T-helper 2 cell treated with Interferon-gamma antibody and Interleukin-4, amounts not matched to agents 5 μg/mL and 100 μg/mL, for 36 hours (primary cell): Measurements from ENCODE around the gene BRAF.
"Not testable (repeated sequence)": the region's sequence is repeated elsewhere in the genome, so short reads cannot be mapped to it uniquely, and the experiment has no call there.

Experiments used
- DNase-seq: peaks from one replicate; pipeline ENCODE4 v3.0.0; 2021; ENCODE audit warnings: low spot score
- H3K27ac Mint-ChIP-seq: one replicate; pipeline ENCODE4 v1.8.0; 2021; ENCODE audit warnings: mild to moderate bottlenecking, mixed read lengths
- H3K27me3 Mint-ChIP-seq: one replicate; pipeline ENCODE4 v1.8.0; 2021; ENCODE audit warnings: low read depth, mixed read lengths
- H3K36me3 Mint-ChIP-seq: one replicate; pipeline ENCODE4 v1.8.0; 2021; ENCODE audit warnings: low read depth, mixed read lengths
- H3K4me1 Mint-ChIP-seq: one replicate; pipeline ENCODE4 v1.8.0; 2021; ENCODE audit warnings: low read depth, mixed read lengths
- H3K4me3 Mint-ChIP-seq: one replicate; pipeline ENCODE4 v1.8.0; 2022; ENCODE audit warnings: mild to moderate bottlenecking, moderate library complexity, mixed read lengths
- H3K9me3 Mint-ChIP-seq: one replicate; pipeline ENCODE4 v1.8.0; 2021; ENCODE audit warnings: mixed read lengths

BRAF gene

DNA sequence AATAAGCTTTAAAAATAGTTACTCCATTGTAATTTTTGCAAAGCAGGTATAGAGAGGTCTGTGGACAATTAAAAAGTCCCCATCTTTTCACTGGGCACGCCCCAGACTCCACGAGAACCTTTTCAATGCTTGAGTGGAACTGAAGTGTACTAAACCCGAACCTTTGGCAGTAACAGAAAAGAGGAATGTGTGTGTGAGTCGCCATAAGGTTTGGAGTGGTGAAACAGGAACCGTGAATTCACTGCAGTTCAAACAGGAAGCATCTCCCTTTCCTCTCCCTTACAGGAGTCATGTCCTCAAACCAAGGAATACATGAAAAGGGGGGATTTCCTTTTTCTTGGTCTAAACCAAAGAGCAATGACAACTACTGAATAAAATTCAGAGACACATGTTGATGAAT is 205.0 kb downstream of the BRAF start:
- H3K9me3 Mint-ChIP-seq, result no peaks in the 10 kb centered on the region
- H3K4me1 Mint-ChIP-seq, result peaks cover 11% of the 10 kb centered on the region
- no peaks in the 10 kb centered on the region for H3K36me3 Mint-ChIP-seq
- no peaks in the 10 kb centered on the region for H3K27me3 Mint-ChIP-seq
- H3K27ac Mint-ChIP-seq, result no peak overlapping the region
- H3K4me3 Mint-ChIP-seq, result no peak overlapping the region
- DNase-seq, result no peak

DNA sequence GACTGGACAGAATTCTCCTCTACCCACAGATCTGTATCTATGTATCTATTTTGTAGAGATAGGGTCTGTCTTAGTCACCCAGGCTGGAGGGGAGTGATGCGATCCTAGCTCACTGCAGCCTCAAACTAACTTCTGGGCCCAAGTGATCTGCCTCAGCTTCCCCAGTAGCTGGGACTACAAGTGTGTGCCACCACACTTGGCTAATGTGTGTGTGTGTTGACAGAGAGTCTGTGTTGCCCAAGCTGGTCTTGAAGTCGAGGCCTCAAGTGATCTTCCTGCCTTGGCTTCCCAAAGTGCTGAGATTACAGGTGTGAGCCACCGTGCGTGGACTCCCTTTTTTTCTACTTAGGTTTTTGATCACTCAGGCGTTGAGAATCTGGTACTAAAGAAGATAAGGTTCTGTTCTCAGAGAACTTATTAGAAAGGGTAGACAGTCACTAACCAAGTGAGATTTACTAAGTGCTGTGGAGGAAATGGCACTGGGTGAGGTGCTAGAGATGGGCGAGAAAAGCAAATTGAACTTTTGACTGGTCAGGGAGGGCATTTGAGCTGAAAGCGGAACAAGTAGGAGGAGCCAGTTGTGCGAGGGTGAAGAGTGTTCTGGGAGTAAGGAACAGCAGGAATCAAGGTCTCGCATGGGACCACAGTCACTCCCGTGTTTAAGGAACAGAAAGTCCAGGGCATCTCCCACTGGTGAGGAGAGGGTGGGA is 210.2 kb downstream of the BRAF start:
- Mint-ChIP-seq H3K4me1 (peaks cover 1% of the 10 kb centered on the region), H3K36me3 (peaks cover 5% of the 10 kb centered on the region), H3K27me3 (no peaks in the 10 kb centered on the region), H3K4me3 (no peak overlapping the region), H3K27ac (no peak overlapping the region), H3K9me3 (no peaks in the 10 kb centered on the region)
- no peak for DNase-seq

DNA sequence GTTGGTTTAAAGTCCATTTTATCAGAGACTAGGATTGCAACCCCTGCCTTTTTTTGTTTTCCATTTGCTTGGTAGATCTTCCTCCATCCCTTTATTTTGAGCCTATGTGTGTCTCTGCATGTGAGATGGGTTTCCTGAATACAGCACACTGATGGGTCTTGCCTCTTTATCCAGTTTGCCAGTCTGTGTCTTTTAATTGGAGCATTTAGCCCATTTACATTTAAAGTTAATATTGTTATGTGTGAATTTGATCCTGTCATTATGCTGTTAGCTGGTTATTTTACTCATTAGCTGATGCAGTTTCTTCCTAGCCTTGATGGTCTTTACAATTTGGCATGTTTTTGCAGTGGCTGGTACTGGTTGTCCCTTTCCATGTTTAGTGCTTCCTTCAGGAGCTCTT is 212.3 kb downstream of the BRAF start:
- not testable (repeated sequence) for H3K36me3 Mint-ChIP-seq, H3K4me1 Mint-ChIP-seq

DNA sequence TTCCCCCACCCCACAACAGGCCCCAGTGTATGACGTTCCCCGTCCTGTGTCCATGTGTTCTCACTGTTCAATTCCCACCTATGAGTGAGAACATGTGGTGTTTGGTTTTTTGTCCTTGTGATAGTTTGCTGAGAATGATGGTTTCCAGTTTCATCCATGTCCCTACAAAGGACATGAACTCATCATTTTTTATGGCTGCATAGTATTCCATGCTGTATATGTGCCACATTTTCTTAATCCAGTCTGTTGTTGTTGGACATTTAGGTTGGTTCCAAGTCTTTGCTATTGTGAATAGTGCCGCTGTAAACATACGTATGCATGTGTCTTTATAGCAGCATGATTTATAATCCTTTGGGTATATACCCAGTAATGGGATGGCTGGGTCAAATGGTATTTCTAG is 216.0 kb downstream of the BRAF start:
- not testable (repeated sequence) for H3K27me3 Mint-ChIP-seq, H3K4me1 Mint-ChIP-seq, H3K4me3 Mint-ChIP-seq, DNase-seq, H3K27ac Mint-ChIP-seq, H3K9me3 Mint-ChIP-seq
- peaks cover 27% of the 10 kb centered on the region for H3K36me3 Mint-ChIP-seq

More for the DNA sequence above, 212.3 kb downstream of the BRAF start:
- not testable (repeated sequence) for H3K27ac Mint-ChIP-seq, H3K27me3 Mint-ChIP-seq, H3K9me3 Mint-ChIP-seq, H3K4me3 Mint-ChIP-seq, DNase-seq

DNA sequence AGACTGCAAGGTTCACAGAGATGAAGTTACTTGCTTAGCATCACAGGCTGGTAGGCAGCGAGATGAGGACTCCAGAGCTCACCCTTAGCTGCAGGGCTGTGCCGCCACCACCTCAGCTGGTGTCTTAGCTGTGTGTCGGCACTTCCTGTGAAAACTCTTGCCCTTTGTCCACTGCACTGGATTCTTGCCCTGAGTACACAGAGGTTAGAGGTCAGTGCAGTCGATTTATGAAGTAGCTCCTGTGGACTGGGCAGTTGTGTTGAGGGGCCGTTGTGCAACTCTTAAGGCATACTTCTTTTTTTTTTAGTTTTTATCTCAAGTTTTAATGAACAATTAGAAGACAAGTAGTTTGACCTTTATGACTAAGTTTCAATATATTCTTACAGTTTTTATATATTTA is 217.6 kb downstream of the BRAF start:
- no peaks in the 10 kb centered on the region for H3K4me1 Mint-ChIP-seq
- no peak overlapping the region for H3K27ac Mint-ChIP-seq
- H3K4me3 Mint-ChIP-seq, result no peak overlapping the region
- DNase-seq, result no peak
- H3K27me3 Mint-ChIP-seq, result no peaks in the 10 kb centered on the region
- H3K9me3 Mint-ChIP-seq, result no peaks in the 10 kb centered on the region
- H3K36me3 Mint-ChIP-seq, result peaks cover 25% of the 10 kb centered on the region

DNA sequence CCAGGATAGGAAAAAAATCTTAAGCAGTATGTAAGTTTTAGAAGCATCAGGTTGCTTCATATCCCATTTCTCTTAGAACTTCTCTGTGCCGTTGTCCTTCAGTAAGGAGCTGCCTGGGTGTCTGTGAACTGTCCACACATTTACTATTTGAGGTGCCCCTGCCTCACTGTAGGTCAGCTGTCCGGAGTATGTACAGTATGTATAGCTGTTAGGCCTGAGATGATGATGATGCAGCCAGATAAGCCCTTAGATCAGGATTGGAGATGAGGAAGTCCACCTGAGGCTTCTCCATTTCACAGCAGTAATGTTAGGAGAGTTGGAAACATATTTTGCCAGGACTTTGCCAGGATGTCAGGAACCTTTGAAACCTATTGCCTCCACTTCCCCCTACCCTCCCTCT is 220.5 kb downstream of the BRAF start:
- Mint-ChIP-seq H3K36me3 (peaks cover 27% of the 10 kb centered on the region), H3K4me1 (peaks cover under 1% of the 10 kb centered on the region), H3K27ac (no peak overlapping the region), H3K27me3 (no peaks in the 10 kb centered on the region), H3K4me3 (no peak overlapping the region), H3K9me3 (no peaks in the 10 kb centered on the region)
- no peak for DNase-seq

DNA sequence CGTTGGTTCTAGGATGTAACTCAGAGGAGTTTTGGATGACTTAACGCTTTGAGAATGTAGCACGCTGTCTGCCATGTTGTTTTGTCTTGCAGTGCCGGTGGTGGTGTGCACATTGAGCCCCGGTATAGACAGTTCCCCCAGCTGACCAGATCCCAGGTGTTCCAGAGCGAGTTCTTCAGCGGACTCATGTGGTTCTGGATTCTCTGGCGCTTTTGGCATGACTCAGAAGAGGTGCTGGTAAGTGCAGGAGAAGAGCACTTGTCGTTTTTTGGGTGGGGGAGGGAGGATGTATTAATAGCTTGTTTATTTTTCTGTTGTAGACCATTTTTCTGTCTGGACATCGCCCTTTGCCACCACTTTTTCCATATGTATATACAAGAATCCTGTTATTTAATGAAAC is 222.0 kb downstream of the BRAF start:
- H3K4me1 Mint-ChIP-seq, result peaks cover 10% of the 10 kb centered on the region
- no peaks in the 10 kb centered on the region for H3K9me3 Mint-ChIP-seq
- H3K4me3 Mint-ChIP-seq, result no peak overlapping the region
- no peaks in the 10 kb centered on the region for H3K27me3 Mint-ChIP-seq
- no peak overlapping the region for H3K27ac Mint-ChIP-seq
- H3K36me3 Mint-ChIP-seq, result peaks cover 33% of the 10 kb centered on the region
- no peak for DNase-seq

DNA sequence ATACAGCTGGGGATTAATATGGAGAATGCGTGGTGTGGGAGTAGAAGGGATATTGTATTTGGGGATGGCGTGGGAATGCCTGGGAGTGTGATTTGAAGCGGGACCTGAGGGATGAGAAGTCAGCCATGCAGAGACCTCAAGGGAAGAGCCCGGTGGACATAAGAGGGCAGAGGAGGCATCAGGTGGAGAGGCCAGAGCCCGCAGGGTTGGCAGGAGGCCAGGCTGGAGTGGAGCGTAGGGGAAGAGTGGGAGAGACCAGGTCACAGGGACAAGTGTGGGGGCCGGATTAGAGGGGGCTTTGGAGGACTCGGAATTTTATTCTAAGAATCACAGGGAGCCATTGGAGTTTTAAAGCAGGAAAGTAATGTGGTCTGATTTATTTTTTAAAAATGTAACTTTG is 226.3 kb downstream of the BRAF start:
- peaks cover 20% of the 10 kb centered on the region for H3K4me1 Mint-ChIP-seq
- H3K27ac Mint-ChIP-seq, result no peak overlapping the region
- H3K9me3 Mint-ChIP-seq, result no peaks in the 10 kb centered on the region
- DNase-seq, result no peak
- peak overlapping the region; percentile 95 for H3K4me3 Mint-ChIP-seq
- H3K36me3 Mint-ChIP-seq, result peaks cover 18% of the 10 kb centered on the region
- H3K27me3 Mint-ChIP-seq, result no peaks in the 10 kb centered on the region

DNA sequence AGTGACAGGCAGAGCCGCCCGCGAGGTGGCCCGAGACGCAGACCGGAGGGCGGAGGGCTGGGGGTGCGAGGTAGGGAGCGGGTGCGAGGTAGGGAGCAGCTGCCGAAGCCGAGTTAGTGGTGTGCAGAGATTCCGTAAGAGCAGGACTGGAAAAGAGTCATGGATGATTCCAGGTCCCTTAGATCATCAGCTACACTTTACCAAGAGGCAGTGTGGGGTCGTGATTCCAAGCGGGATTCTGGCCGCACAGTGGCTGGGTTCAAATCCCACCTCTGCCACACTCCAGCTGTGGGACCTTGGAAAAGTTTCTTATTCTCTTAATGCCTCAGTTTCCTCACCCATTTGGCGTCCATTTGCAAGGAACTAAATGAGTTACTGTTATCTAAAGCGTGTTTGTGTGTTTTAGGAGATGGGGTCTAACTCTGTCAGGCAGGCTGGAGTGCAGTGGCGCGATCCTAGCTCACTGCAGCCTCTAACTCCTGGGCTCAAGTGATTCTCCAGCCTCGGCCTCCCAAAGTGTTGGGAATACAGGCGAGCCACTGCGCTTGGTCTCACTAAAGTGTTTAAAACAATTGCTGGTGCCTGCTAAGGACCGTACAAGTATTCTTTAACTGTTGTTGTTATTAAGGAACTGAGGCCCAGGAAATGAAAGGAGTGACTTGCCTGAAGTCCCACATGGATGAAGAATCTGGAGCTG is 227.1 kb downstream of the BRAF start:
- peak overlapping the region; percentile 95 for H3K4me3 Mint-ChIP-seq
- no peaks in the 10 kb centered on the region for H3K27me3 Mint-ChIP-seq
- peaks cover 17% of the 10 kb centered on the region for H3K36me3 Mint-ChIP-seq
- peaks cover 20% of the 10 kb centered on the region for H3K4me1 Mint-ChIP-seq
- peak overlapping the region; percentile 97 for H3K27ac Mint-ChIP-seq
- no peak for DNase-seq
- no peaks in the 10 kb centered on the region for H3K9me3 Mint-ChIP-seq

DNA sequence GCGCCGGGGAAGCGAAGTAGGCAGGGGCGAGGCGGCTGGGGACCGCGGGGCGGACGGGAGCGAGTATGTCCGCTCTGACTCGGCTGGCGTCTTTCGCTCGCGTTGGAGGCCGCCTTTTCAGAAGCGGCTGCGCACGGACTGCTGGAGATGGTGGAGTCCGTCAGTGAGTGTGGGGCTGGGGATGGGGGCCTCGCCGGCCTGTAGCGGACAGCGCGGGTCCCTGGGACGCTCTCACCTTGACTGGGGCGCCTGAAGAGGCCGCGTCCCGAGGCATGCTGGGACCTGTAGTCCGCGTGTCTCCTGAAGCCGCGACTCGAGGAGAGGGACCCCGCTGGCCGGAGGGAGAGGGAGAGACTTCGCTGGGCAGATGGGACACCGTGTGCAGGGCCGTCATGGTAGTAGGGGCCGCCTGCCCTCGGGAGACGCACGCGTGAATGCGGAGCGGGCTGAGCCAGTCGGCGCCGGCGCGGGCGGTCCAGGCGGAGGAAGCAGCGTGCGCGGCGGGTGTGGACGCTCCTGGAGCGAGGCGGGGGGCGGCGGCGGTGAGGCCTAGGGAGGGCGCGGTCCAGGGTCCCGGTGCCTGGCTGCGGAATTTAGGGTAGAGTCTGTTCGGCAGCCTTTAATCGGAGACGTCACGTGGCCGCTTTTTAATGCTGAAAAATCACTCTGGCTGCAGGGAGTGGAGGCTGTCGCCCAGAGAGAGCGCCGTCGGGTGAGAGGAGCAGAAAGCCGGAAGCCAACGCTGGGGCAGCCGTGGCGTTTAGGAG is 227.9 kb downstream of the BRAF start, which contains the start of gene NDUFB2:
TSS of gene NDUFB2 (plus strand) at position 29 of the 767 bp plus-strand sequence. CDS start at position 66, 37 bp downstream.
- peak; percentile 90 for DNase-seq
- Mint-ChIP-seq H3K27me3 (no peaks in the 10 kb centered on the region), H3K4me3 (peak within 1 kb of the TSS; percentile 95), H3K36me3 (peaks cover 20% of the 10 kb centered on the region), H3K27ac (peak within 1 kb of the TSS; percentile 97), H3K4me1 (peaks cover 22% of the 10 kb centered on the region), H3K9me3 (no peaks in the 10 kb centered on the region)

DNA sequence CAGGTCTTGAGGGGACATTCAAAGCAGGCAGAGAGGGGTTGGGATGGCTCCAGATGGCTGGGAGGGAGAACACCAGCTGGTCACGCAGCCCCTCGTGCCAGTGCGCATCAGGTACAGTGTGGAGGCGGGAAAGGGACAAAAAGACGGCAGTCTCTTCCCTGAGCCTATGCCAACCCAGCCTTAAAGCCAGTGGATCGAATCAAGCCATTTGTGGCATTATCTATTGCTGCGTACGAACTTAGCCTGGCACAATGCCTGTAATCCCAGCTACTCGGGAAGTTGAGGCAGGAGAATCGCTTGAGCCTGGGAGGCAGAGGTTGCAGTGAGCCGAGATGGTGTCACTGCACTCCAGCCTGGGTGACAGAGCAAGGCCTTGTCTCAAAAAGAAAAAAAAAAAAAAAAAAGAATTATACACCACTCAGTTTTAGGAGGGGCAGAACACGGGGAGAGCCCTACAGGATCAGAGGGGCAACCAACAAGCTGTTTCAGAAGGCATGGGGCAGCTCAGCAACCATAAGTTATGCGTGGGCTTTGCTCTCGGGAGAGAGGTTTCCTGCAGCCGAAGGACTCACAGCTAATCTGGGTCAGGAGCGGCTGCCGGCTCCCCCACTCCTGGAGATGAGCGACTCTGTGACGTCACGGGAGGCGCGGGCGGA is 228.6 kb downstream of the BRAF start:
- no peak for DNase-seq
- H3K4me1 Mint-ChIP-seq, result peaks cover 22% of the 10 kb centered on the region
- no peaks in the 10 kb centered on the region for H3K9me3 Mint-ChIP-seq
- H3K4me3 Mint-ChIP-seq, result peak overlapping the region; percentile 95
- H3K27me3 Mint-ChIP-seq, result no peaks in the 10 kb centered on the region
- peak overlapping the region; percentile 97 for H3K27ac Mint-ChIP-seq
- peaks cover 20% of the 10 kb centered on the region for H3K36me3 Mint-ChIP-seq

DNA sequence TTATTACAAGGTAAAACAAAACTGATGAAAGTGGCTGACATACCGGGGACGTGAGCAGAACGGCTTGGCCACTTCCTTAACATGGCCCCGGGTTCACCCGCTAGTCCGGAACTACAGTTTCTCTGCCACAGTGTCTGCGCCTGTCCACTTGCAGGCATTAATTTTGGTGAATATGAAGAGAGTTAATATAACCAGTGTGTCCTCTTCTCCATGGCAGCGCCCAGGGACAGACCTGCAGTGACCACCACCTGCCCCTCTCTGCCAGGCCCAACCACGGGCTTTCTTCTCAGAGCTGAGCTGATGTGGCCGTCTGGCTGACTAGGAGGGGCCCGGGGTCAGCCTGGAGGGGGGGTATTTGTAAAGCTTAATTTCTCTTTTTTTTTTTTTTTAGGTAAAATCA is 229.3 kb downstream of the BRAF start:
- no peak for DNase-seq
- Mint-ChIP-seq H3K27me3 (no peaks in the 10 kb centered on the region), H3K36me3 (peaks cover 20% of the 10 kb centered on the region), H3K4me3 (no peak overlapping the region), H3K9me3 (no peaks in the 10 kb centered on the region), H3K4me1 (peaks cover 22% of the 10 kb centered on the region), H3K27ac (peak overlapping the region; percentile 97)

DNA sequence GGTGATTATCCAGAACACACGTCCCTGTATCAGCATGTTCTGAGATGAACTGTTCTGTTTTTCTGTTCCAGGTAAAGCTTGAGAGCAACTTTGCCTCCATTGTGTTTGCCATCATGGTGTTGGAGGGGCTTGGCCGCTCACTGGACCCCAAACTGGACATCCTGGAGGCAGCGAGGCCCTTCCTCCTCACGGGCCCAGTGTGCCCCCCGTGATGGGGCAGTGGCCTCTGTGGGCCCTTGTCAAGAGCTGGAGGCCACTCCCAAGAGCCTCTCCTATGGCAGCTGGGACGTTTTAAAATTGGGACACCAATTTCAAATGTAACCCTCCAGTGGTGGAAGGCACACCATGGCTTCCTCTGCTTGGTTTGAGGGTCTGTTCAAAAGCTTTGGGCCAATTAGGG is 230.1 kb downstream of the BRAF start:
- no peak for DNase-seq
- H3K4me1 Mint-ChIP-seq, result peaks cover 22% of the 10 kb centered on the region
- no peak overlapping the region for H3K27ac Mint-ChIP-seq
- H3K27me3 Mint-ChIP-seq, result no peaks in the 10 kb centered on the region
- H3K36me3 Mint-ChIP-seq, result peaks cover 18% of the 10 kb centered on the region
- H3K9me3 Mint-ChIP-seq, result no peaks in the 10 kb centered on the region
- no peak overlapping the region for H3K4me3 Mint-ChIP-seq

DNA sequence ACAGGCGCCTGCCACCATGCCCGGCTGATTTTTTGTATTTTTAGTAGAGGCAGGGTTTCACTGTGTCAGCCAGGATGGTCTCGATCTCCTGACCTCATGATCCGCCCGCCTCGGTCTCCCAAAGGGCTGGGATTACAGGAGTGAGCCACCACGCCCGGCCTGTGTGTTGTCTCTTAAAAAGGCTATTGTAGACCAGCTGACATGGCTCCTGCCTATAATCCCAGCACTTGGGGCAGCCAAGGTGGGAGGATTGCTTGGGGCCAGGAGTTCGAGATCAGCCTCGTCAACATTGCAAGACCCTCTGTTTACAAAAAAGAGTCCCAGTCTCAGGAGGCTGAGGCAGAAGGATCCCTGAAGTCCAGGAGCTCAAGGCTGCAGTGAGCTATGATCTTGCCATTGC is 230.9 kb downstream of the BRAF start:
- not testable (repeated sequence) for H3K4me3 Mint-ChIP-seq, H3K9me3 Mint-ChIP-seq, H3K27me3 Mint-ChIP-seq, H3K27ac Mint-ChIP-seq, DNase-seq
- H3K36me3 Mint-ChIP-seq, result peaks cover 15% of the 10 kb centered on the region
- peaks cover 20% of the 10 kb centered on the region for H3K4me1 Mint-ChIP-seq
